SK-N-SH treated with all-trans-retinoic acid at 6 μM for 48 hours (cell line): ENCODE measurements around the gene PASK.

Source experiments
- ARNTL ChIP-seq: fragments of 450-650 bp; formaldehyde crosslinking; IDR thresholded peaks from 2 replicates; pipeline ENCODE4 v1.5.0; 2020; ENCODE audit warnings: low read depth, mild to moderate bottlenecking, moderate library complexity, borderline replicate concordance
- CREB5 ChIP-seq: fragments of 250-450 bp; sonication (Bioruptor Pico); IDR thresholded peaks from 2 replicates; pipeline ENCODE4 v1.5.1; 2020; ENCODE audit warnings: low read depth, mild to moderate bottlenecking, moderate library complexity
- CSRNP3 ChIP-seq: fragments of 250-450 bp; sonication (Bioruptor Pico); IDR thresholded peaks from 2 replicates; pipeline ENCODE4 v1.5.1; 2021; ENCODE audit warnings: mild to moderate bottlenecking, moderate library complexity
- GLIS3 ChIP-seq: fragments of 250-450 bp; sonication (Bioruptor Pico); IDR thresholded peaks from 2 replicates; pipeline ENCODE4 v1.5.0; 2020; ENCODE audit warnings: mild to moderate bottlenecking, moderate library complexity
- OSR1 ChIP-seq: fragments of 250-450 bp; sonication (Bioruptor Pico); IDR thresholded peaks from 2 replicates; pipeline ENCODE4 v1.8.0; 2022; ENCODE audit warnings: moderate library complexity, mild to moderate bottlenecking, inconsistent platforms
- PATZ1 ChIP-seq: fragments of 250-450 bp; sonication (Bioruptor Pico); IDR thresholded peaks from 2 replicates; pipeline ENCODE4 v1.8.0; 2020; ENCODE audit warnings: mild to moderate bottlenecking, moderate library complexity, borderline replicate concordance
- TOX ChIP-seq: fragments of 250-450 bp; sonication (Bioruptor Pico); IDR thresholded peaks from 2 replicates; pipeline ENCODE4 v1.8.0; 2021; ENCODE audit warnings: mild to moderate bottlenecking, moderate library complexity, borderline replicate concordance

GRCh38 chr2:241136661-241137260, 12.5 kb downstream of the PASK start:
- TF ChIP-seq GLIS3 (CRISPR knock-in tag), result no peak
- no peak for TF ChIP-seq OSR1 (CRISPR knock-in tag)
- no peak for TF ChIP-seq CREB5 (CRISPR knock-in tag)
- TF ChIP-seq CSRNP3 (CRISPR knock-in tag), result no peak
- no peak for TF ChIP-seq ARNTL (CRISPR knock-in tag)
- no peak for TF ChIP-seq TOX (CRISPR knock-in tag)
- no peak for TF ChIP-seq PATZ1
